ENCODE data around the gene IHH. TPM values are rescaled to one million over a fixed set of nuclear protein-coding genes. Genes with fewer than 3 reads are reported as not detected.

IHH gene
- total and polyA plus RNA-seq, 2 donors (not counting 1 experiment from before 2014, with no cell fraction given) = 0.15 to 0.22 TPM

- intact Hi-C loops (cut with micrococcal nuclease) = no loop called here
- ATAC-seq (ENCODE audit: low read depth) (no peak), DNase-seq (no peak)
- ChIA-PET POLR2A (no interaction called here), CTCF (interaction anchor here (1.2 kb wide), 1 partner anchor 10 kb away, joined by 4 read pairs; no protein-coding TSS in a partner anchor)
- Histone ChIP-seq H3K9me3 (ENCODE audit: control extremely low read depth in 1 of 3, control insufficient read depth in 2 of 3, insufficient read depth in 1 of 3, low read length in 2 of 3) (no peaks in the 10 kb centered on the region), H4K20me1 (ENCODE audit: control insufficient read depth, insufficient read depth, low read length, poor library complexity, severe bottlenecking) (peaks cover 11% of the 10 kb centered on the region), H3K4me1 (ENCODE audit: control insufficient read depth in 2 of 2, insufficient read depth in 2 of 2, low read length in 2 of 2) (no peaks in the 10 kb centered on the region), H3K27me3 (replicated peaks in 1 of 4; ENCODE audit: control extremely low read depth in 1 of 4, control insufficient read depth in 3 of 4, insufficient read depth in 4 of 4, low read length in 3 of 4) (no peaks in the 10 kb centered on the region), H3K4me2 (replicated peaks; ENCODE audit: low read depth, low read length, poor library complexity, severe bottlenecking) (no peak overlapping the region), H3K36me3 (replicated peaks in 1 of 2; ENCODE audit: control extremely low read depth in 1 of 2, control insufficient read depth in 1 of 2, extremely low read depth in 1 of 2, insufficient read depth in 2 of 2, low read length in 1 of 2) (peaks cover 0 to 2% of the 10 kb centered on the region in 2 experiments), H3K4me3 (ENCODE audit: control extremely low read depth in 1 of 5, extremely low read depth in 1 of 5, insufficient read depth in 1 of 5, low read depth in 2 of 5, low read length in 4 of 5) (no peak overlapping the region), H3K27ac (ENCODE audit: low read length in 2 of 2) (no peak overlapping the region), H3K79me2 (ENCODE audit: control insufficient read depth, insufficient read depth, low read length) (peaks cover 9% of the 10 kb centered on the region), H2AFZ (ENCODE audit: insufficient read depth, low read depth, low read length, poor library complexity, severe bottlenecking) (no peak overlapping the region), H3K9ac (ENCODE audit: low read length) (no peak overlapping the region)
- TF ChIP-seq EZH2 (IDR thresholded peaks at IDR 0.05; ENCODE audit: borderline replicate concordance, insufficient read depth, low read depth, low read length, poor library complexity, severe bottlenecking) (no peak), CTCF (IDR thresholded peaks at IDR 0.05) (no peak)
- no peaks in the 10 kb centered on the region for H3K27me3 Mint-ChIP-seq
- H3K27ac Mint-ChIP-seq = no peak overlapping the region
- no peaks in the 10 kb centered on the region for H3K9me3 Mint-ChIP-seq (ENCODE audit: insufficient read depth)
- no CpG with 5 or more reads among the region's 3 CpGs for WGBS (ENCODE audit: insufficient coverage)
- no peak overlapping the region for H3K4me3 Mint-ChIP-seq
- H3K4me1 Mint-ChIP-seq = peaks cover 3% of the 10 kb centered on the region
Measured at GRCh38 chr2:219109471-219109870, 48.8 kb upstream of the IHH start.

DNA sequence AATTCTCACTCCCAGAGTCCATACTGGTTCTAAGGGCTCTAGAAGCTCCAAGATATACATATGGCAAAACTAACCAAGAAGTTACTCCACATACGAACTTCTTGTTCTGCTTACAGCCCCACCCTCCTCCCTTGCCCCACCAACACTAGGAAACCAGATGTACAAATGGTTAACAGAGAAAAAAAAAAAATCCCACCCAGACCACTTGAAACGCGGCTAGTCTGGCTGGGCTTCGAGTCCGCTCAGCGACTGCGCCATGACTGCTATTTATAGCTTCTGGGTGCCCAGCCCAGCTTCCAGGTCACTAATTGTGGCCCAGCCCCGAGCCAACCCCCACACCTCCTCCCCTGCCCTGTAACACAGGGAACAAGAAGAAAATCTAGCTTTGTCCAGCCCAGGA, 47.0 kb upstream of the IHH start:
- Histone ChIP-seq H4K20me1 (ENCODE audit: control insufficient read depth, insufficient read depth, low read length, poor library complexity, severe bottlenecking) (peaks cover 6% of the 10 kb centered on the region), H3K27ac (ENCODE audit: low read length in 2 of 2) (no peak overlapping the region), H3K4me2 (replicated peaks; ENCODE audit: low read depth, low read length, poor library complexity, severe bottlenecking) (no peak overlapping the region), H3K9ac (ENCODE audit: low read length) (no peak overlapping the region), H3K9me3 (ENCODE audit: control extremely low read depth in 1 of 3, control insufficient read depth in 2 of 3, insufficient read depth in 1 of 3, low read length in 2 of 3) (no peaks in the 10 kb centered on the region), H3K4me3 (ENCODE audit: control extremely low read depth in 1 of 5, extremely low read depth in 1 of 5, insufficient read depth in 1 of 5, low read depth in 2 of 5, low read length in 4 of 5) (no peak overlapping the region), H3K4me1 (ENCODE audit: control insufficient read depth in 2 of 2, insufficient read depth in 2 of 2, low read length in 2 of 2) (no peaks in the 10 kb centered on the region), H3K79me2 (ENCODE audit: control insufficient read depth, insufficient read depth, low read length) (peaks cover 9% of the 10 kb centered on the region), H2AFZ (ENCODE audit: insufficient read depth, low read depth, low read length, poor library complexity, severe bottlenecking) (no peak overlapping the region), H3K27me3 (replicated peaks in 1 of 4; ENCODE audit: control extremely low read depth in 1 of 4, control insufficient read depth in 3 of 4, insufficient read depth in 4 of 4, low read length in 3 of 4) (no peaks in the 10 kb centered on the region), H3K36me3 (replicated peaks in 1 of 2; ENCODE audit: control extremely low read depth in 1 of 2, control insufficient read depth in 1 of 2, extremely low read depth in 1 of 2, insufficient read depth in 2 of 2, low read length in 1 of 2) (no peaks in the 10 kb centered on the region)
- Mint-ChIP-seq H3K9me3 (ENCODE audit: insufficient read depth) (no peaks in the 10 kb centered on the region), H3K27me3 (no peaks in the 10 kb centered on the region), H3K4me3 (no peak overlapping the region), H3K4me1 (no peaks in the 10 kb centered on the region), H3K27ac (no peak overlapping the region)
- no peak for ATAC-seq (ENCODE audit: low read depth)
- TF ChIP-seq EZH2 (IDR thresholded peaks at IDR 0.05; ENCODE audit: borderline replicate concordance, insufficient read depth, low read depth, low read length, poor library complexity, severe bottlenecking) (no peak), CTCF (IDR thresholded peaks at IDR 0.05) (no peak)
- CTCF ChIA-PET = interaction anchor here (1.4 to 1.6 kb wide), 3 partner anchors 12 to 50 kb away, joined by 3 to 4 read pairs (median 4); no protein-coding TSS in a partner anchor
- DNase-seq = no peak
- POLR2A ChIA-PET = no interaction called here
- WGBS (ENCODE audit: insufficient coverage) = 75% methylated on average over 3 of the region's 8 CpGs
- intact Hi-C loops (cut with micrococcal nuclease) = no loop called here

Data from B cell (primary cell).